ENCODE measurements around the gene SMOC2.

The SMOC2 gene

GRCh38 chr6:168634541-168635328 lies 193.8 kb downstream of the SMOC2 start:
- DNase-seq = no peak

- DNase-seq = no peak
These were observed 195.4 kb downstream of the SMOC2 start for GRCh38 chr6:168636147-168637004.

- DNase-seq = no peak
These were observed 196.8 kb downstream of the SMOC2 start for GRCh38 chr6:168637834-168638233.

- DNase-seq = no peak
These were observed 197.7 kb downstream of the SMOC2 start for GRCh38 chr6:168638468-168639271.

GRCh38 chr6:168640181-168640580 lies 199.2 kb downstream of the SMOC2 start:
- DNase-seq = no peak

GRCh38 chr6:168640768-168641167 lies 199.8 kb downstream of the SMOC2 start:
- no peak for DNase-seq

- no peak for DNase-seq
These were observed 200.5 kb downstream of the SMOC2 start for GRCh38 chr6:168641446-168641845.

GRCh38 chr6:168643401-168643800 lies 202.4 kb downstream of the SMOC2 start:
- DNase-seq = no peak

- no peak for DNase-seq
These were observed 204.3 kb downstream of the SMOC2 start for GRCh38 chr6:168645326-168645725.

- no peak for DNase-seq
These were observed 206.3 kb downstream of the SMOC2 start for GRCh38 chr6:168647271-168647670.

- DNase-seq = no peak
These were observed 207.5 kb downstream of the SMOC2 start for GRCh38 chr6:168648240-168649125.

GRCh38 chr6:168649209-168649608 lies 208.2 kb downstream of the SMOC2 start:
- DNase-seq = no peak

- no peak for DNase-seq
These were observed 209.7 kb downstream of the SMOC2 start for GRCh38 chr6:168650671-168651111.

- DNase-seq = no peak
These were observed 214.6 kb downstream of the SMOC2 start for GRCh38 chr6:168655462-168656152.

- no peak for DNase-seq
These were observed 217.1 kb downstream of the SMOC2 start for GRCh38 chr6:168658059-168658458.

GRCh38 chr6:168660400-168660945 lies 219.5 kb downstream of the SMOC2 start:
- no peak for DNase-seq

GRCh38 chr6:168662301-168662936 lies 221.4 kb downstream of the SMOC2 start:
- no peak for DNase-seq

- no peak for DNase-seq
These were observed 222.1 kb downstream of the SMOC2 start for GRCh38 chr6:168663041-168663440.

GRCh38 chr6:168664956-168665355 lies 224.0 kb downstream of the SMOC2 start:
- no peak for DNase-seq

GRCh38 chr6:168666170-168666569 lies 225.2 kb downstream of the SMOC2 start:
- no peak for DNase-seq
